Activated naive CD4-positive, alpha-beta T cell (primary cell): ENCODE results near the gene VMAC.
"Not testable (repeated sequence)": the region's sequence is repeated elsewhere in the genome, so short reads cannot be mapped to it uniquely, and the experiment has no call there.

Experiments
- DNase-seq, 4 experiments: peaks; one replicate each; lab custom pipeline; 2025; lab: John Stamatoyannopoulos, UW

Gene VMAC

GRCh38 chr19:5904352-5905113 is at the start of gene VMAC:
TSS of gene VMAC (plus strand) at chr19:5904872. CDS start at chr19:5904891, 19 bp downstream.
- DNase-seq = peak; percentile 99 to 100 (median 100)

- not testable (repeated sequence) for DNase-seq
Measured at GRCh38 chr19:5855151-5855550, 49.5 kb upstream of the VMAC start.

DNA sequence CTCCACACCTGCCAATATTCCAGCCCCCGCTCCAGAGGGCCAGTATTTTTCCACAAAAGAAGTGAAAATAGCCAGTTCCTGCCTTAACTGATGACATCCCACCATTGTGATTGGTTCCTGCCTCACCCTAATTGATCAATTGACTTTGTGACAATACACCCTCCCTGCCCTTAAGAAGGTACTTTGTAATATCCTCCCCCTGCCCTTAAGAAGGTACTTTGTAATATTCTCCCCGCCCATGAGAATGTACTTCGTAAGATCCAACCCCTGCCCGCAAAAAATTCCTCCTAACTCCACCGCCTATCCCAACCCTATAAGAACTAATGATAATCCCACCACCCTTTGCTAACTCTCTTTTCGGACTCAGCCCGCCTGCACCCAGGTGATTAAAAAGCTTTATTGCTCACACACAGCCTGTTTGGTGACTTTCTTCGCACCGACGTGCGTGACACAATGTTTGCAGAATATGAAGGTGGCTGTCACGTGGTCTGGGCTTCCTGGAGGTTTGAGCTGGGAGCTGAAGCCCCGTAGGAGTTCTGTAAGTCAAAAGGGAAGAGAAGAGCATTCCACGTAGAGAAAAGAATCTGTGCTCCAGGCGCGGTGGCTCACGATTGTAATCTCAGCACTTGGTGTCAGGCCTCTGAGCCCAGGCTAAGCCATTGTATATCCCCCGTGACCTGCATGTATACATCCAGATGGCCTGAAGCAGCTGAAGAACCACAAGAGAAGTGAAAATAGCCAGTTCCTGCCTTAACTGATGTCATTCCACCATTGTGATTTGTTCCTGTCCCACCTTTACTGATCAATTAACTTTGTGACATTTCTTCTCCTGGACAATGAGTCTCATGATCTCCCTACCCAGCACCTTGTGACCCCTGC is 47.2 kb upstream of the VMAC start:
- DNase-seq = no peak

- DNase-seq = no peak
Measured at GRCh38 chr19:5863030-5863665, 41.5 kb upstream of the VMAC start.

DNA sequence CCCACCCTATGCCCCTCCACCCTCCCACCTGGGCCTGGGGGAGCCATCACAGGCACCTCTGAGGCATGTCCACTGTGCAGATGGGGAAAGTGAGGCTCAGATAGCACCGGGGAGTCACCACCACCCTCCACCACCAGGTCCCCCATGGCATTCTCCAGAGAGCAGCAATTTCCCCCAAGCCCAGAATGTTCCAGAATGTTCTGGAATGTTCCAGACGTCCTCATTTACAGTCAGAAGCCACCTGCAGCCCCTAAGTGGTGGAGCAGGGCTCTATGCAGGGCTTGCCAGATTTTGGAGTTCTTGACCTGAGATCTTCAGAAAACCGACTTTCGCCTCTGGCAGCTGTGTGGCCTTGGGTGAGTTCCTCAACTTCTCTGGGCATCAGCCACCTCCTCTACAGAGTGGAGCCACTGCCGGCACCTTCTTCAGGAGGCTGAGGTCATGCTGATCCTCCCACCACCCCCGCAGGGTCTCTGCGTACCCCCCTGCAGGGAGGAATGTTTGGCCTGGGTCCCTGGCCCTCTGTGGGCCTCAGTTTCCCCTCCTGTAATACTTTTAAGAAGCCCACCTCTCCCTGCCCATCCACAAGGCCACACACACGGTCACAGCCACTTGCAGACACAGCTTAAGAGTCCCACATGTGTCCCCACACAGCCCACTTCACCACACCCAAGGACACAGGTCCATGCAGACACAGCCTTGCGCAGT is 40.5 kb upstream of the VMAC start:
- DNase-seq = no peak

- DNase-seq = no peak
Measured at GRCh38 chr19:5864725-5865486, 39.8 kb upstream of the VMAC start.

DNA sequence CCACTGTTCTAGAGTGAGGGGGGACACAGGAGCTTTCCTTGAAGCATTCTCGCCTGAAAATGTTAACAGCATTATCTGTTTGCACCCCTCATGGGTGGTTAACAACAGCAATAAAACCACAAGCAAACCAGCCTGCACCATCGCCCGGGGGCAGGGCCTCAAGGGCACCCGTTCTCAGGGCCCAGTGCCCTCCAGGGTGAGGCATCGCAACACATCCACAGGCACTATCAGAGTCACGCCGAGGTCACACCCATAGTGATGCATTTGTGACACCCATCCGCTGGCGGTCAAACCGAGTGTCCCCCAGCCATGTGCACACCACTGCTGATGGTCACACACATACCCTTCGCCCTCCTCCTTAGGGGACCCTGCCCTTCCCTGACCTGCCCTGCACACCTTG is 38.9 kb upstream of the VMAC start:
- DNase-seq = no peak

DNA sequence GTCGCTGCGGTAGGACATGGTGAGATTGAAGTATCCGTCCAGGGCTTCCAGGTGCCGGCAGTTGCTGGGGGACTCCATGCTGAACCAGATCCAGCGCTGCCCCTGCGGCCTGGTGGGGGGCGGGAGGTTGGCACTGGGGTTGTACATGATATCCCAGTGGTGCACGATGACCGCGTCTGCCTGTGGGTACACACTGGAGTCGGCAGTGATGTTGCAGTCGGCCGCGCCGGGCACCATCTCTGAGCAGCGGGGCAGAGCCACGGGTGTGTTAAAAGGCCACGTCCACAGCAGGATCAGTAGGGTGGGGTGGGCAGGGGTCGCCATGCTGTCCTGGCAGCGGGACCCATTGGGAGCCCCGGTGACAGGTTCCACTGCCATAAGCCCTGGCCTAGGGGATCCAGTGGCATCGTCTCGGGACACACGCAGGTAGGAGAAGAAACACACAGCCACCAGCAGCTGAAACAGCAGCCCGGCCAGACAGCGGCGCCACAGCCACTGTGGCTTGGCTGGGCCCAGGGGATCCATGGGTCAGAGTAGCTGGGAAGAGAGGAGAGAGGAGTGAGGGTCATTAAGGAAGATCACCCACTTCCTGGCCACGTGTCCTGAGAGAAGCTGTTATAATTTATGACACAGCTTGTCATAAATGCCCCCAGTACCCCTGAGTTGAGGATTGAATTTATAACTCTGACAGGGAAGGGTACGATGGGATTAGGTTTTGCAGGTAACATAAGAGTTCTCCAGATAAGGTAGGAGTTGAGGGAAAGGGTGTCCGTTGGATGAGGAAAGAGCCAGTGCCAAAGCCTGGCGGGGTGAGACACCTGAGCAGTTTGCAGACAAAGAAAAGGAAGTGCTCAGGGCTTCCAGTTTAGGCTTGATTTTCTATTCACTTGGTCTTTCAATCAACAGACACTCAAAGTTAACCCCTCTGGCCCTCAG is 37.2 kb upstream of the VMAC start:
- DNase-seq = no peak

DNA sequence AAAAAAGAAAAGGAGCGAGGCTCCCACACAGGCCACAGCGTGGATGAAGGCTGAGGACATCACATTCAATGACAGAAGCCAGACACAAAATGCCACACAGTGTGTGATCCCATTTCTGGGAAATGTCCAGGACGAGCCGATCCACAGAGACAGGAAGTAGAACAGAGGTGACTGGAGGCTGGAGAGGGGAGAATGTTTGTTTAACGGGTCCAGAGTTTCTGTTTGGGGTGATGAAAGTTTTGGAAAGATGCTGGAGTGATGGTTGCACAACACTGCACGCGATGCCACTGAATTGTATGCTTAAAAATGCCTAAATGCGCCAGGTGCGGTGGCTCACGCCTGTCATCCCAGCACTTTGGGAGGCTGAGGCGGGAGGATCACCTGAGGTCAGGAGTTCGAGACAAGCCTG is 33.7 kb upstream of the VMAC start:
- no peak for DNase-seq

- DNase-seq = no peak
Measured at GRCh38 chr19:5873617-5874199, 31.0 kb upstream of the VMAC start.

DNA sequence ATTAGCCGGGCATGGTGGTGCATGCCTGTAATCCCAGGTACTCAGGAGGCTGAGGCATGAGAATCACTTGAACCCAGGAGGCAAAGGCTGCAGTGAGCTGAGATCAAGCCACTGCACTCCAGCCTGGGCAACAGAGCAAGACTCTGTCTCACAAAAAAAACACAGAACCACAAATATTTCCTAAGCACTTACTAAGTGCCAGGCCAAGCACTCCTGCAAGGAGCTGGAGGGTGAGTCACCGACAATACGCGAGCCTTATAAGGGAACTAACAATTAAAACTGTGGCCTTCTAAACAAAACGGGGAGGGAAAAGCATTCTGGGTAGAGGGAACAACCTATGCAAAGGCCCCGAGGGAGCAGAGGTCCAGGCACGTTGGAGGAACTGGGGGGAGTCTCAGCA is 30.2 kb upstream of the VMAC start:
- DNase-seq = not testable (repeated sequence)

- no peak for DNase-seq
Measured at GRCh38 chr19:5877427-5877826, 27.2 kb upstream of the VMAC start.

GRCh38 chr19:5877882-5878281 is 26.8 kb upstream of the VMAC start:
- no peak for DNase-seq

DNA sequence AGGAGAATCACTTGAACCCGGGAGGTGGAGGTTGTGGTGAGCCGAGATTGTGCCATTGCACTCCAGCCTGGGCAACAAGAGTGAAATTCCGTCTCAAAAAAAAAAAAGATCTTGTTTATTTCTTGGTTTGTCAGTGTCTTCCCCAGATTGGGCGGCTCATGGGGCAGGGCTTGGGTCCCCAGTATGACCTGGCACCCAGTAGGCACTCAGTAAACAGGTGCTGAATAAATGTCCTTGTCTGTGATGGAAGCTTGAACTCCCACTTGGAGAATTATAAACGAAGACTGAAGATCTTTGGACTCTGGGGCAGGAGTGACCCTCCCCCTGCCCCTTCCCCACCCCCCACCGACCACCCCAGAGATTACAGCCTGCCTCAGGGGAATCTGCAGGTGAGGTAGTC is 24.5 kb upstream of the VMAC start:
- DNase-seq = no peak

- DNase-seq = no peak
Measured at GRCh38 chr19:5880604-5881078, 24.0 kb upstream of the VMAC start.

GRCh38 chr19:5881543-5882299 is 23.0 kb upstream of the VMAC start:
- DNase-seq = no peak

GRCh38 chr19:5882421-5882968 is 22.2 kb upstream of the VMAC start:
- no peak for DNase-seq

- not testable (repeated sequence) for DNase-seq
Measured at GRCh38 chr19:5883157-5883873, 21.4 kb upstream of the VMAC start.
